SU-DHL-6 (cell line): ENCODE results near the gene CREBBP.

Source experiments
- H2AFZ ChIP-seq: fragments of 200-600 bp; sonication (generic); 2 replicates; pipeline ENCODE4 v1.6.1; 2014; ENCODE audit warnings: low read depth, mild to moderate bottlenecking, moderate library complexity, mixed read lengths, antibody characterized with exemption, low read length; ENCODE audit not compliant: severe bottlenecking
- H3F3A ChIP-seq: fragments of 200-600 bp; shearing (Covaris generic); 2 replicates; pipeline ENCODE4 v1.6.0; 2016; ENCODE audit warnings: antibody characterized with exemption, mild to moderate bottlenecking; ENCODE audit not compliant: insufficient read depth
- H3K27ac ChIP-seq: fragments of 200-600 bp; sonication (generic); 2 replicates; pipeline ENCODE4 v1.5.1; 2016; ENCODE audit warnings: low read depth, mild to moderate bottlenecking, low read length, moderate library complexity, mixed read lengths
- H3K27me3 ChIP-seq: fragments of 200-600 bp; sonication (generic), shearing (Covaris generic); 2 replicates; pipeline ENCODE4 v1.6.0; 2014; ENCODE audit warnings: mild to moderate bottlenecking, low read length
- H3K36me3 ChIP-seq: fragments of 200-600 bp; sonication (generic); 2 replicates; pipeline ENCODE4 v1.6.1; 2014; ENCODE audit warnings: mild to moderate bottlenecking, low read length, mixed read lengths
- H3K4me2 ChIP-seq: fragments of 300-600, 200-600 bp; shearing (Covaris generic), sonication (generic); 2 replicates; pipeline ENCODE4 v1.6.0; 2014; ENCODE audit warnings: low read length, low read depth, mild to moderate bottlenecking; ENCODE audit not compliant: poor library complexity, severe bottlenecking
- H3K4me3 ChIP-seq: fragments of 200-600 bp; sonication (generic); 2 replicates; pipeline ENCODE4 v1.5.1; 2014; ENCODE audit warnings: antibody characterized with exemption, low read length, mild to moderate bottlenecking, mixed read lengths; ENCODE audit not compliant: insufficient read depth, poor library complexity, severe bottlenecking
- H3K79me2 ChIP-seq: fragments of 200-600 bp; sonication (generic); 2 replicates; pipeline ENCODE4 v1.6.1; 2014; ENCODE audit warnings: mild to moderate bottlenecking, low read length, moderate library complexity; ENCODE audit not compliant: insufficient read depth
- H3K9ac ChIP-seq: fragments of 200-600 bp; sonication (generic); 2 replicates; pipeline ENCODE4 v1.7.0; 2014; ENCODE audit warnings: mild to moderate bottlenecking, low read length
- H3K9me2 ChIP-seq: fragments of 200-600 bp; sonication (generic); replicated peaks from 2 replicates; pipeline ENCODE4 v1.6.1; 2014; ENCODE audit warnings: low read length; ENCODE audit not compliant: insufficient read depth
- H3K9me3 ChIP-seq: fragments of 200-600 bp; sonication (generic); 2 replicates; pipeline ENCODE4 v1.6.1; 2014; ENCODE audit warnings: low read length, mixed read lengths; ENCODE audit not compliant: insufficient read depth
- H4K20me1 ChIP-seq: fragments of 200-600 bp; sonication (generic); 2 replicates; pipeline ENCODE4 v1.6.1; 2014; ENCODE audit warnings: low read depth, mild to moderate bottlenecking, antibody characterized with exemption, low read length, moderate library complexity, mixed read lengths
- EZH2phosphoT487 ChIP-seq: fragments of 200-600 bp; sonication (generic), shearing (Covaris generic); conservative IDR thresholded peaks from 2 replicates; pipeline ENCODE4 v1.6.1; 2018; ENCODE audit warnings: mild to moderate bottlenecking, antibody characterized with exemption, low read length, moderate library complexity, mixed read lengths
- TF ChIP-seq, protein P1 (sequence below): fragments of 200-600 bp; sonication (generic); IDR thresholded peaks from one replicate; pipeline ENCODE4 v1.5.1; 2017; ENCODE audit warnings: antibody characterized with exemption, mild to moderate bottlenecking, low read length, moderate library complexity; ENCODE audit not compliant: insufficient read depth, poor library complexity, severe bottlenecking

CREBBP gene

DNA sequence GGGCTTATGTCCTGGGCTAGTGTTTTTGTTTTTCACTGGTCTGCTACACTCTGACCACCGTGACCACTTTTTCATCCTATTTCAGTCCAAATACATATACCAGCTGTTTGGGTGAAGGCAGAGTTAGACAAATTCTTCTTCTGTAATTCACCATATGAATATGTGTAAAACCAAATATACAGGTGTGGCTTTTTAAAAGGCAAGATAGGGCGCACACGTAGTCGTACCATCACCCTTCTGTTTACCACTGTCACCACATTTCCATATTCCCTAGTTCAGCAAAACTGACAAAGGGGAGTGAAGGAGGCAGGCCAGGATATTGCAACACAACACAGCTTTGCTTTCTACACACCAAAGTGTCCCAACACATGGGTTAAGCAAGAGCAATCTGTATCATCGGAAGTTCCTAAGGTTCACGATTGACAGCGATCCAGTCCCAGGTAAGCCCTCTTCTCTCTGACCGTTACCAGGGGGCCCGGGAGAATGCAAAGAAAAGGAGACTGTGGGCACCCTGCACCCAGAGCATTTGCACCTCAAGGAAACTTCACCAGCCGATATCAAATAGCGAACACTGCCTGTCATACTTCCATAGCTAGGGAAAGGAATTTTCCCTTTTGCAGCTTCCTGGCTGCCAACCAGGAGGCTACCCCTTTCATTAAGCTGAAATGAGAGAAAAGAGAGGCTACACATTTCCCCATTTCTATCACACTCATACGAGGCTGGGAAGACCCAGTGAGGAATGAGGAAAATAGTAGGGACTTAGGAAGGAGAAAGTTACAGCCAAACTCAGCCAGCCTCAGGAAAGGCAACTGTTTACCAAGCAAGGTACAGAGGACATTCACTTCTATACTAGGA, 23.1 kb downstream of the CREBBP start:
- Histone ChIP-seq H3K79me2 (peaks cover 100% of the 10 kb centered on the region), H3K4me3 (no peak overlapping the region), H3F3A (no peaks in the 10 kb centered on the region), H3K9ac (no peak overlapping the region), H3K27ac (no peak overlapping the region), H3K9me2 (no peaks in the 10 kb centered on the region), H3K4me2 (no peak overlapping the region), H3K36me3 (no peaks in the 10 kb centered on the region), H3K27me3 (no peaks in the 10 kb centered on the region), H2AFZ (no peak overlapping the region), H4K20me1 (no peaks in the 10 kb centered on the region; the same call in 1 of the 2 replicates), H3K9me3 (no peaks in the 10 kb centered on the region)
- TF ChIP-seq, protein P1, sequence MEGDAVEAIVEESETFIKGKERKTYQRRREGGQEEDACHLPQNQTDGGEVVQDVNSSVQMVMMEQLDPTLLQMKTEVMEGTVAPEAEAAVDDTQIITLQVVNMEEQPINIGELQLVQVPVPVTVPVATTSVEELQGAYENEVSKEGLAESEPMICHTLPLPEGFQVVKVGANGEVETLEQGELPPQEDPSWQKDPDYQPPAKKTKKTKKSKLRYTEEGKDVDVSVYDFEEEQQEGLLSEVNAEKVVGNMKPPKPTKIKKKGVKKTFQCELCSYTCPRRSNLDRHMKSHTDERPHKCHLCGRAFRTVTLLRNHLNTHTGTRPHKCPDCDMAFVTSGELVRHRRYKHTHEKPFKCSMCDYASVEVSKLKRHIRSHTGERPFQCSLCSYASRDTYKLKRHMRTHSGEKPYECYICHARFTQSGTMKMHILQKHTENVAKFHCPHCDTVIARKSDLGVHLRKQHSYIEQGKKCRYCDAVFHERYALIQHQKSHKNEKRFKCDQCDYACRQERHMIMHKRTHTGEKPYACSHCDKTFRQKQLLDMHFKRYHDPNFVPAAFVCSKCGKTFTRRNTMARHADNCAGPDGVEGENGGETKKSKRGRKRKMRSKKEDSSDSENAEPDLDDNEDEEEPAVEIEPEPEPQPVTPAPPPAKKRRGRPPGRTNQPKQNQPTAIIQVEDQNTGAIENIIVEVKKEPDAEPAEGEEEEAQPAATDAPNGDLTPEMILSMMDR, result no peak
- no peak for TF ChIP-seq EZH2phosphoT487

GRCh38 chr16:3856367-3857141, 24.0 kb downstream of the CREBBP start:
- Histone ChIP-seq H3K9me2 (no peaks in the 10 kb centered on the region), H3K27me3 (no peaks in the 10 kb centered on the region), H3K79me2 (peaks cover 99% of the 10 kb centered on the region), H3K9me3 (no peaks in the 10 kb centered on the region), H3K36me3 (no peaks in the 10 kb centered on the region), H3K27ac (no peak overlapping the region), H2AFZ (no peak overlapping the region), H3K4me3 (no peak overlapping the region), H3K4me2 (no peak overlapping the region), H3F3A (no peaks in the 10 kb centered on the region), H4K20me1 (no peaks in the 10 kb centered on the region; the same call in 1 of the 2 replicates), H3K9ac (no peak overlapping the region)
- TF ChIP-seq, protein P1, result no peak
- TF ChIP-seq EZH2phosphoT487, result no peak

DNA sequence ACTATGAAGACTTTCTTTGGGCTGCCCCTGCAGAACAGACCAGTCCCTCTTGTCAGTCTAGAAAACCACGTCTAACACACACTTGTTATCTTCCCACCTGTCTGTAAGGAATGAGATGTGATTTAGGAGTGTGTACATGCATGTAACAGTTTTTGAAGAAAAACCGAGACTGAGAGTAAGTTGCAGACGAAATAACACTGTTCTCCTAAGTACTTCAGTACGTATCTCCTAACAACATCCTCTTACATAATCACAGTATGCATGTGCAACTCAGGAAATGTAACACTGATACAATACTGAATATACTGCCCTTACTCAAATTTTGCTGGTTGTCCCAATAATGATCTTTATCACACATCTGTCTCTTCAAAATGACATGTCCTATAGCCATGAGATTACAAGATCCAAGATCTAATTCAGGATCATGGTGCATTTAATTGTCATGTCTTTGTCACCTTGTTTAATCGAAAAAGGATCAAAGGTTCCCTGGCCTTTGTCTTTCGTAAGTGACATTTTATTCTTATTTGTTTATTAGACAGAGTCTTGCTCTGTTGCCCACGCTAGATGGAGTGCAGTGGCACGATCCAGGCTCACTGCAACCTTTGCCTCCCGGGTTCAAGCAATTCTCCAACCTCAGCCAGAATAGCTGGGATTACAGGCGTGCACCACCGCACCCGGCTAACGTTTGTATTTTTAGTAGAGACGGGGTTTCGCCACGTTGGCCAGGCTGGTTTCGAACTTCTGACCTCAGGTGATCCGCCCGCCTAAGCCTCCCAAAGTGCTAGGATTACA, 25.6 kb downstream of the CREBBP start:
- Histone ChIP-seq H4K20me1 (no peaks in the 10 kb centered on the region; the same call in 1 of the 2 replicates), H3K9ac (no peak overlapping the region), H3K36me3 (no peaks in the 10 kb centered on the region), H3F3A (no peaks in the 10 kb centered on the region), H3K9me2 (no peaks in the 10 kb centered on the region), H2AFZ (no peak overlapping the region), H3K27ac (no peak overlapping the region), H3K4me3 (no peak overlapping the region), H3K79me2 (peaks cover 98% of the 10 kb centered on the region), H3K9me3 (no peaks in the 10 kb centered on the region), H3K4me2 (no peak overlapping the region), H3K27me3 (no peaks in the 10 kb centered on the region)
- TF ChIP-seq, protein P1, result no peak
- TF ChIP-seq EZH2phosphoT487, result no peak
